ENCODE results near the gene FRAT1. TPM values are rescaled to one million over a fixed set of nuclear protein-coding genes. Genes with fewer than 3 reads are reported as not detected.
A peak's percentile ranks its signal among the peaks of the same experiment; 100 is the strongest.

Gene FRAT1
- polyA plus RNA-seq, 3 donors: 17.0 to 34.4 (median 31.2) TPM

- Histone ChIP-seq H3K27me3 (ENCODE audit: control insufficient read depth in 2 of 2, insufficient read depth in 2 of 2, low read length in 2 of 2) (no peaks in the 10 kb centered on the region), H2AFZ (ENCODE audit: insufficient read depth, low read depth, low read length, poor library complexity, severe bottlenecking) (no peak overlapping the region), H3K4me2 (replicated peaks; ENCODE audit: extremely low read depth, low read length, poor library complexity, severe bottlenecking) (no peak overlapping the region), H3K9ac (ENCODE audit: insufficient read depth, low read length, poor library complexity, severe bottlenecking) (no peak overlapping the region), H4K20me1 (ENCODE audit: insufficient read depth, low read length) (peaks cover 18% of the 10 kb centered on the region), H3K4me3 (replicated peaks in 1 of 3; ENCODE audit: low read depth in 2 of 3, low read length in 3 of 3) (peak overlapping the region in 1 of 3 experiments; percentile 99), H3K36me3 (replicated peaks in 1 of 2; ENCODE audit: control insufficient read depth in 1 of 2, insufficient read depth in 2 of 2, low read length in 2 of 2) (peaks cover 0 to 4% of the 10 kb centered on the region in 2 donors), H3K27ac (ENCODE audit: low read depth in 1 of 2, low read length in 2 of 2) (peak overlapping the region in 1 of 2 donors; percentile 39), H3K4me1 (ENCODE audit: control insufficient read depth in 1 of 2, insufficient read depth in 2 of 2, low read length in 2 of 2) (peaks cover 21 to 39% of the 10 kb centered on the region in 2 donors), H3K79me2 (ENCODE audit: insufficient read depth, low read length) (peaks cover 27% of the 10 kb centered on the region), H3K9me3 (replicated peaks in 1 of 2; ENCODE audit: control insufficient read depth in 1 of 2, insufficient read depth in 1 of 2, low read length in 2 of 2) (no peaks in the 10 kb centered on the region)
- Mint-ChIP-seq H3K9me3 (peaks cover 0 to 6% (median 2%) of the 10 kb centered on the region in 7 donors), H3K27me3 (ENCODE audit: low read depth in 3 of 3) (peaks cover 0 to 6% (median 0%) of the 10 kb centered on the region in 3 donors), H3K4me3 (no peak overlapping the region), H3K36me3 (peaks cover 11 to 15% of the 10 kb centered on the region in 2 donors), H3K4me1 (peaks cover 49% of the 10 kb centered on the region), H3K27ac (peak overlapping the region in 6 of 7 donors; percentile 32 to 91 (median 84))
- TF ChIP-seq CTCF (IDR thresholded peaks at IDR 0.05): no peak
- intact Hi-C loops (cut with micrococcal nuclease): loop anchor here in 1 of 2 donors (10.0 kb wide), 1 partner anchor 158 kb away; the partner anchor contains the start of genes MMS19 and UBTD1
- no peak for DNase-seq
- WGBS (ENCODE audit: insufficient coverage): 97% methylated on average over 6 of the region's 11 CpGs
Measured at GRCh38 chr10:97336942-97337831, 18.1 kb downstream of the FRAT1 start.

- WGBS (ENCODE audit: insufficient coverage): 67% methylated on average over 5 of the region's 5 CpGs
- no peak overlapping the region for H3K4me3 ChIP-seq (replicated peaks in 1 of 3; ENCODE audit: low read depth in 2 of 3, low read length in 3 of 3)
- H3K27me3 ChIP-seq (ENCODE audit: control insufficient read depth in 2 of 2, insufficient read depth in 2 of 2, low read length in 2 of 2): no peaks in the 10 kb centered on the region
- H4K20me1 ChIP-seq (ENCODE audit: insufficient read depth, low read length): peaks cover 9% of the 10 kb centered on the region
- H3K9me3 Mint-ChIP-seq: peaks cover 0 to 6% (median 0%) of the 10 kb centered on the region in 7 donors
- DNase-seq: no peak
- no peaks in the 10 kb centered on the region for H3K36me3 ChIP-seq (replicated peaks in 1 of 2; ENCODE audit: control insufficient read depth in 1 of 2, insufficient read depth in 2 of 2, low read length in 2 of 2)
- no peak overlapping the region for H3K4me3 Mint-ChIP-seq
- intact Hi-C loops (cut with micrococcal nuclease): loop anchor here in 1 of 2 donors (10.0 kb wide), 1 partner anchor 157 kb away; the partner anchor contains the start of genes MMS19 and UBTD1
- no peak overlapping the region for H2AFZ ChIP-seq (ENCODE audit: insufficient read depth, low read depth, low read length, poor library complexity, severe bottlenecking)
- H3K27me3 Mint-ChIP-seq (ENCODE audit: low read depth in 3 of 3): peaks cover 0 to 6% (median 0%) of the 10 kb centered on the region in 3 donors
- no peak overlapping the region for H3K27ac ChIP-seq (ENCODE audit: low read depth in 1 of 2, low read length in 2 of 2)
- no peak for TF ChIP-seq CTCF (IDR thresholded peaks at IDR 0.05)
- H3K36me3 Mint-ChIP-seq: peaks cover 5 to 6% of the 10 kb centered on the region in 2 donors
- H3K4me2 ChIP-seq (replicated peaks; ENCODE audit: extremely low read depth, low read length, poor library complexity, severe bottlenecking): no peak overlapping the region
- peaks cover 17 to 33% of the 10 kb centered on the region in 2 donors for H3K4me1 ChIP-seq (ENCODE audit: control insufficient read depth in 1 of 2, insufficient read depth in 2 of 2, low read length in 2 of 2)
- no peak overlapping the region for H3K9ac ChIP-seq (ENCODE audit: insufficient read depth, low read length, poor library complexity, severe bottlenecking)
- H3K4me1 Mint-ChIP-seq: peaks cover 43% of the 10 kb centered on the region
- no peaks in the 10 kb centered on the region for H3K9me3 ChIP-seq (replicated peaks in 1 of 2; ENCODE audit: control insufficient read depth in 1 of 2, insufficient read depth in 1 of 2, low read length in 2 of 2)
- peaks cover 19% of the 10 kb centered on the region for H3K79me2 ChIP-seq (ENCODE audit: insufficient read depth, low read length)
- peak overlapping the region in 4 of 7 donors; percentile 37 to 74 (median 54) for H3K27ac Mint-ChIP-seq
Measured at GRCh38 chr10:97338041-97338440, 19.0 kb downstream of the FRAT1 start.
